NCI-H1092 treated with DMSO at 0.1 percent for 48 hours (cell line): ENCODE measurements around the gene GAGE13.
"Not testable (repeated sequence)": the region's sequence is repeated elsewhere in the genome, so short reads cannot be mapped to it uniquely, and the experiment has no call there.

Source experiments
- DNase-seq: peaks from one replicate; lab custom pipeline; 2025; lab: John Stamatoyannopoulos, UW

Gene GAGE13

GRCh38 chrX:49331282-49331681 lies at the start of gene GAGE13:
GAGE13 (plus strand) TSS chrX:49331582; CDS start chrX:49332738, 1,156 bp downstream.
- DNase-seq, result not testable (repeated sequence)

DNA sequence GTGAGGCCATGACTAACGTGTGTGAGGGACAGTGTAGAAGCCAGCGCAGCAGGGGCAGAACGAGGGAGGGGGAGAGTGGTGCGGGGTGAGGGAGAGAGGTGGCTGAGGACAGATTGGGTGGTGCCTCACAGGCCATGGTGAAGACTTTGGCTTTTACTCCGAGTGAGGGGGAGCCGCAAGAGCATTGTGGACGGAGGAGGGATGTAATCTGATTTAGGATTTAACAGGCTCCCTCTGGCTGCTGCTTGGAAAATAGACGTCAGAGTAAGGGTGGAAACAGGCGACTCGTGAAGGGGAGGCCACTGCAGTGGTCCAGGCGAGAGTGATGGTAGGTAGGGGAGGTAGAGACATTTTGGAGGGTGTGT lies 48.8 kb upstream of the GAGE13 start:
- peak; percentile 22 for DNase-seq

- DNase-seq, result no peak
These were observed 47.2 kb upstream of the GAGE13 start for GRCh38 chrX:49284212-49284611.

GRCh38 chrX:49286136-49286535 lies 45.2 kb upstream of the GAGE13 start:
- no peak for DNase-seq

DNA sequence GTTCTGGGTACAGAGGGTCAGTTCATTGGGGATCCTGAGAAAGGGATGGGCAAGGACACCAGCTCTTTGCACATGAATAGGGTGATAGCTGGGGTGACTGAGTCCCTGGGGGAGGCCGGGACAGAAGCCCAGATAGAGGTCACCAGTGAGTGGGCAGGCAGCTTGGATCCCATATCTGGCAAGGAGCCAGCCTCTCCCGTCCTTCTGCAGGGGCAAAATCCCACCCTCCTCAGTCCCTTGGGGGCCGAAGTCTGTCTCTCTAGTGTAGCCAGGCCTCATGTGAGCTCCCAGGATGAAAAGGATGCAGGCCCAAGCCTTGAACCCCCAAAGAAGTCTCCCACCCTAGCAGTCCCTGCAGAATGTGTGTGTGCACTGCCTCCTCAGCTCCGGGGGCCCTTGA lies 44.8 kb upstream of the GAGE13 start:
- no peak for DNase-seq

DNA sequence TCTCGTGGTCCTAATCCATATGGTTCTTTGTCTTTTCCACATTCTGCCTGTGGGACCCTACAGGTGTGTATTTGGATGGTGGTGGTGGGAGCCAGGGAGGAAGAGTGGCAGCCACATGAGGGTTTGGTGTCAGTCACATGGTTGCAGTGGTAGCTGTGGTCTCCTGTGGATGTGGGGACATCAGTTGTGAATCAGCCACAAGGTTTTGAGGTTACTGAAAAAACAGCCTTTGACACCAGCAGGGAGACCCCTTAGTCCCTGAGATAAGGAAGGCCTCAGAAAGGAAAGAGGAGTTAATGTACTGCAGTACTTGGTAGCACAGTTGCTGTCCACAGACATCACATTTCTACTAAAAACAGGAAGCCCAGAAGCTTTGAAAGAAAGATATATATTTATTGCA lies 43.7 kb upstream of the GAGE13 start:
- DNase-seq, result no peak

GRCh38 chrX:49290215-49290614 lies 41.2 kb upstream of the GAGE13 start:
- no peak for DNase-seq

GRCh38 chrX:49291615-49292337 lies 39.6 kb upstream of the GAGE13 start:
- DNase-seq, result peak; percentile 13

GRCh38 chrX:49292400-49293362 lies 38.7 kb upstream of the GAGE13 start:
- DNase-seq, result no peak

- DNase-seq, result not testable (repeated sequence)
These were observed 32.1 kb upstream of the GAGE13 start for GRCh38 chrX:49299293-49299692.

DNA sequence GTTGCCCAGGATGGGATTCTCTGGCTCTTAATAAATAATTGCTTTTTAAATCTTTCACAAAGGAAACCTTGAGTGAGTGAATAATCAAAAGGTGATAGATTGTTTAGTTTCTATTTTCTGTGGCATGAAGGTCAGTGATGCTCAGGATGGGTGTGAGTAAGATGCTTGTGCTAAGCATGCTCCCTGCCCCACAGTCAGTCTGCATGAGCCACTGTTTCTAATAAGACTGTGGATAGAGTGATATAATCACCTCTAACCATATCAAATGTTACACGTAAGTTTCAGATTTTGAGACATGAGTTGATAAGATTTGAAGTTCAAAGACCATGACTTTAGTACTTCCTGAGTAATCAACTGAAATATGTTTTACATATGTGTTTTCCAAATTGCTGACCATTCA lies 30.7 kb upstream of the GAGE13 start:
- DNase-seq, result no peak

- DNase-seq, result no peak
These were observed 28.0 kb upstream of the GAGE13 start, which contains the start of gene GAGE10 for GRCh38 chrX:49303346-49303745. GAGE10 (plus strand) TSS chrX:49303646; CDS start chrX:49304860, 1,214 bp downstream.

- not testable (repeated sequence) for DNase-seq
These were observed 23.6 kb upstream of the GAGE13 start for GRCh38 chrX:49307775-49308174.

GRCh38 chrX:49308604-49309269 lies 22.6 kb upstream of the GAGE13 start:
- no peak for DNase-seq

GRCh38 chrX:49309401-49309981 lies 21.9 kb upstream of the GAGE13 start:
- no peak for DNase-seq

DNA sequence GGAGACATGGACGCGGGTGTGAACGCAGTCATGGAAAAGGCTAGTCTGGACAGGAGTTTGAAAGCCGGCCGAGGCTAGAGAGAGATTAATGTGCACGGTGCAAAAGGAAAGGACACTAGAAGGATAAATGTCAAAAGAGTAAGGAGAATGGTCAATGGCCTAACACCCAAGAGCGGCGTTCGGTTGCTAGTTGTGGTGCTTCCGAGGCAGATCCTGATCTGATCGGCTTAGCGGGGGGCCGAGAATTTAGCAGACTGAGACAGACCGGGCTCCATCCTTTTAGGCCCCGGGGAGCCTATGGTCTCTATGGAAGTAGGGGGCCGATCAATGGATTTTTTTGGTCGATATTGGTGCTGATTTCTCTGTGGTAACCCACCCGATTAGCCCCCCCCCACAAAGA lies 21.0 kb upstream of the GAGE13 start:
- no peak for DNase-seq

- no peak for DNase-seq
These were observed 19.2 kb upstream of the GAGE13 start for GRCh38 chrX:49312176-49312575.

- DNase-seq, result no peak
These were observed 15.3 kb upstream of the GAGE13 start for GRCh38 chrX:49316085-49316484.

- not testable (repeated sequence) for DNase-seq
These were observed 9.6 kb upstream of the GAGE13 start, which contains the start of gene GAGE12J for GRCh38 chrX:49321737-49322136. GAGE12J (plus strand) TSS chrX:49322037; CDS start chrX:49323194, 1,157 bp downstream.

GRCh38 chrX:49322266-49322665 lies 9.1 kb upstream of the GAGE13 start:
- not testable (repeated sequence) for DNase-seq

- not testable (repeated sequence) for DNase-seq
These were observed 7.6 kb upstream of the GAGE13 start for GRCh38 chrX:49323735-49324134.

DNA sequence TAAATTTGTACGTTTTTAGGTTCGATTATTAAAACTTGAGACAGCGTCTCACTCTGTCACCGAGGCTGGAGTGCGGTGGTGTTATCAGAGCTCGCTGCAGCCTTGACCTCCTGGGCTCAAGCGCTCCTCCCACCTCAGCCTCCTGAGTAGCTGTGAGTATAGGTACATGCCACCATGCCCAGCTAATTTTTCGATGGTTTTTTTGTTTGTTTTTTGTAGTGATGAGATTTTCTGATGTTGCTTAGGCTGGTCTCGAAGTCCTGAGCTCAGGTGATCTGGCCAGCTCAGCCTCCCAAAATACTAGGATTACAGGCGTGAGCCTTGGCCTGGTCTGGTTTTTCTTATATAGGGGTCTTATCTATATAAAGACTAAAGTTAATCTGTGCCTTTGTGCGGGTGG lies 961 bp upstream of the GAGE13 start:
- not testable (repeated sequence) for DNase-seq
